ENCODE results near the gene ZNF277. TPM values are rescaled to one million over a fixed set of nuclear protein-coding genes. Genes with fewer than 3 reads are reported as not detected.
"Not testable (repeated sequence)": the region's sequence is repeated elsewhere in the genome, so short reads cannot be mapped to it uniquely, and the experiment has no call there.

Gene ZNF277
- total RNA-seq, 2 experiments from 2014 or later, result 14.8 to 15.6 TPM

- ChIA-PET POLR2A (no interaction called here), CTCF (no interaction called here)
- Mint-ChIP-seq H3K27me3 (ENCODE audit: low read depth) (no peaks in the 10 kb centered on the region), H3K27ac (no peak overlapping the region), H3K9me3 (ENCODE audit: insufficient read depth) (no peaks in the 10 kb centered on the region), H3K4me1 (ENCODE audit: low read depth) (no peaks in the 10 kb centered on the region), H3K36me3 (ENCODE audit: low read depth) (no peaks in the 10 kb centered on the region), H3K4me3 (no peak overlapping the region)
- DNase-seq (no peak), ATAC-seq (no peak)
Measured at GRCh38 chr7:112248598-112248997, 42.1 kb downstream of the ZNF277 start.

GRCh38 chr7:112249967-112250366 lies 43.5 kb downstream of the ZNF277 start:
- DNase-seq; H3K27me3 Mint-ChIP-seq (ENCODE audit: low read depth); H3K27ac Mint-ChIP-seq; H3K9me3 Mint-ChIP-seq (ENCODE audit: insufficient read depth); CTCF ChIA-PET; H3K4me3 Mint-ChIP-seq; H3K4me1 Mint-ChIP-seq (ENCODE audit: low read depth); POLR2A ChIA-PET; H3K36me3 Mint-ChIP-seq (ENCODE audit: low read depth); ATAC-seq: not testable (repeated sequence)

- no peaks in the 10 kb centered on the region for H3K36me3 Mint-ChIP-seq (ENCODE audit: low read depth)
- ATAC-seq (no peak), DNase-seq (no peak)
Measured at GRCh38 chr7:112252141-112252540, 45.6 kb downstream of the ZNF277 start.

GRCh38 chr7:112252691-112253090 lies 46.2 kb downstream of the ZNF277 start:
- H3K27ac Mint-ChIP-seq, result no peak overlapping the region
- H3K4me1 Mint-ChIP-seq (ENCODE audit: low read depth), result peaks cover 13% of the 10 kb centered on the region
- no peaks in the 10 kb centered on the region for H3K36me3 Mint-ChIP-seq (ENCODE audit: low read depth)
- ATAC-seq (no peak), DNase-seq (no peak)
- no peaks in the 10 kb centered on the region for H3K9me3 Mint-ChIP-seq (ENCODE audit: insufficient read depth)
- H3K4me3 Mint-ChIP-seq, result no peak overlapping the region
- POLR2A ChIA-PET, result no interaction called here
- no peaks in the 10 kb centered on the region for H3K27me3 Mint-ChIP-seq (ENCODE audit: low read depth)
- CTCF ChIA-PET, result no interaction called here

More at GRCh38 chr7:112252141-112252540, 45.6 kb downstream of the ZNF277 start:
- H3K4me3 Mint-ChIP-seq, result no peak overlapping the region
- no peaks in the 10 kb centered on the region for H3K9me3 Mint-ChIP-seq (ENCODE audit: insufficient read depth)
- ChIA-PET CTCF (no interaction called here), POLR2A (no interaction called here)
- peaks cover 13% of the 10 kb centered on the region for H3K4me1 Mint-ChIP-seq (ENCODE audit: low read depth)
- no peak overlapping the region for H3K27ac Mint-ChIP-seq
- no peaks in the 10 kb centered on the region for H3K27me3 Mint-ChIP-seq (ENCODE audit: low read depth)

GRCh38 chr7:112254156-112254555 lies 47.7 kb downstream of the ZNF277 start:
- POLR2A ChIA-PET, result no interaction called here

GRCh38 chr7:112254709-112255387 lies 48.4 kb downstream of the ZNF277 start:
- no peak for DNase-seq
- no peaks in the 10 kb centered on the region for H3K36me3 Mint-ChIP-seq (ENCODE audit: low read depth)
- peaks cover 13% of the 10 kb centered on the region for H3K4me1 Mint-ChIP-seq (ENCODE audit: low read depth)
- H3K9me3 Mint-ChIP-seq (ENCODE audit: insufficient read depth), result no peaks in the 10 kb centered on the region
- H3K27ac Mint-ChIP-seq, result no peak overlapping the region
- H3K4me3 Mint-ChIP-seq, result no peak overlapping the region
- ATAC-seq, result no peak
- no peaks in the 10 kb centered on the region for H3K27me3 Mint-ChIP-seq (ENCODE audit: low read depth)
- ChIA-PET CTCF (interaction anchor here (1.4 kb wide), 1 partner anchor 13 kb away, joined by 4 read pairs; no protein-coding TSS in a partner anchor), POLR2A (interaction anchor here (0.6 kb wide), 1 partner anchor 48 kb away, joined by 3 read pairs; the partner anchor contains the start of gene ZNF277)

More at GRCh38 chr7:112254156-112254555, 47.7 kb downstream of the ZNF277 start:
- no peak overlapping the region for H3K4me3 Mint-ChIP-seq
- H3K9me3 Mint-ChIP-seq (ENCODE audit: insufficient read depth), result no peaks in the 10 kb centered on the region
- DNase-seq (no peak), ATAC-seq (no peak)
- no peaks in the 10 kb centered on the region for H3K27me3 Mint-ChIP-seq (ENCODE audit: low read depth)
- no peaks in the 10 kb centered on the region for H3K36me3 Mint-ChIP-seq (ENCODE audit: low read depth)
- H3K4me1 Mint-ChIP-seq (ENCODE audit: low read depth), result peaks cover 13% of the 10 kb centered on the region
- CTCF ChIA-PET, result no interaction called here
- H3K27ac Mint-ChIP-seq, result no peak overlapping the region

GRCh38 chr7:112255388-112255720 lies 48.9 kb downstream of the ZNF277 start:
- Mint-ChIP-seq H3K4me1 (ENCODE audit: low read depth) (peaks cover 13% of the 10 kb centered on the region), H3K27ac (no peak overlapping the region), H3K4me3 (no peak overlapping the region), H3K27me3 (ENCODE audit: low read depth) (no peaks in the 10 kb centered on the region), H3K36me3 (ENCODE audit: low read depth) (no peaks in the 10 kb centered on the region), H3K9me3 (ENCODE audit: insufficient read depth) (no peaks in the 10 kb centered on the region)
- no peak for ATAC-seq
- CTCF ChIA-PET, result interaction anchor here (1.4 kb wide), 1 partner anchor 12 kb away, joined by 4 read pairs; no protein-coding TSS in a partner anchor
- no peak for DNase-seq
- POLR2A ChIA-PET, result interaction anchor here (0.6 kb wide), 1 partner anchor 49 kb away, joined by 3 read pairs; the partner anchor contains the start of gene ZNF277

GRCh38 chr7:112257073-112257472 lies 50.6 kb downstream of the ZNF277 start:
- Mint-ChIP-seq H3K4me3 (no peak overlapping the region), H3K27me3 (ENCODE audit: low read depth) (no peaks in the 10 kb centered on the region)

GRCh38 chr7:112260911-112261310 lies 54.4 kb downstream of the ZNF277 start:
- ChIA-PET POLR2A (no interaction called here), CTCF (interaction anchor here (0.8 kb wide), 1 partner anchor 17 kb away, joined by 3 read pairs; no protein-coding TSS in a partner anchor)
- no peak overlapping the region for H3K4me3 Mint-ChIP-seq
- H3K4me1 Mint-ChIP-seq (ENCODE audit: low read depth), result peaks cover 4% of the 10 kb centered on the region
- H3K9me3 Mint-ChIP-seq (ENCODE audit: insufficient read depth), result no peaks in the 10 kb centered on the region
- ATAC-seq (no peak), DNase-seq (no peak)
- H3K36me3 Mint-ChIP-seq (ENCODE audit: low read depth), result no peaks in the 10 kb centered on the region
- H3K27ac Mint-ChIP-seq, result no peak overlapping the region
- no peaks in the 10 kb centered on the region for H3K27me3 Mint-ChIP-seq (ENCODE audit: low read depth)

More at GRCh38 chr7:112257073-112257472, 50.6 kb downstream of the ZNF277 start:
- no peak for ATAC-seq
- Mint-ChIP-seq H3K4me1 (ENCODE audit: low read depth) (peaks cover 13% of the 10 kb centered on the region), H3K27ac (no peak overlapping the region), H3K36me3 (ENCODE audit: low read depth) (no peaks in the 10 kb centered on the region), H3K9me3 (ENCODE audit: insufficient read depth) (no peaks in the 10 kb centered on the region)
- DNase-seq, result no peak
- CTCF ChIA-PET, result no interaction called here
- POLR2A ChIA-PET, result interaction anchor here (0.6 kb wide), 1 partner anchor 53 kb away, joined by 3 read pairs; no protein-coding TSS in a partner anchor

- Mint-ChIP-seq H3K27me3 (ENCODE audit: low read depth) (no peaks in the 10 kb centered on the region), H3K9me3 (ENCODE audit: insufficient read depth) (no peaks in the 10 kb centered on the region), H3K27ac (no peak overlapping the region), H3K36me3 (ENCODE audit: low read depth) (no peaks in the 10 kb centered on the region), H3K4me1 (ENCODE audit: low read depth) (peaks cover 10% of the 10 kb centered on the region), H3K4me3 (no peak overlapping the region)
- ChIA-PET POLR2A (no interaction called here), CTCF (no interaction called here)
- no peak for ATAC-seq
- no peak for DNase-seq
Measured at GRCh38 chr7:112262036-112262435, 55.5 kb downstream of the ZNF277 start.

GRCh38 chr7:112262855-112263487 lies 56.5 kb downstream of the ZNF277 start:
- no peaks in the 10 kb centered on the region for H3K36me3 Mint-ChIP-seq (ENCODE audit: low read depth)
- peaks cover 10% of the 10 kb centered on the region for H3K4me1 Mint-ChIP-seq (ENCODE audit: low read depth)
- DNase-seq, result no peak
- no peak overlapping the region for H3K4me3 Mint-ChIP-seq
- ChIA-PET CTCF (no interaction called here), POLR2A (no interaction called here)
- H3K27me3 Mint-ChIP-seq (ENCODE audit: low read depth), result no peaks in the 10 kb centered on the region
- no peaks in the 10 kb centered on the region for H3K9me3 Mint-ChIP-seq (ENCODE audit: insufficient read depth)
- no peak for ATAC-seq
- no peak overlapping the region for H3K27ac Mint-ChIP-seq

- ATAC-seq (no peak), DNase-seq (no peak)
- Mint-ChIP-seq H3K27ac (no peak overlapping the region), H3K4me3 (no peak overlapping the region), H3K36me3 (ENCODE audit: low read depth) (no peaks in the 10 kb centered on the region), H3K9me3 (ENCODE audit: insufficient read depth) (no peaks in the 10 kb centered on the region), H3K4me1 (ENCODE audit: low read depth) (peaks cover 10% of the 10 kb centered on the region), H3K27me3 (ENCODE audit: low read depth) (no peaks in the 10 kb centered on the region)
- ChIA-PET POLR2A (no interaction called here), CTCF (no interaction called here)
Measured at GRCh38 chr7:112263519-112263918, 57.0 kb downstream of the ZNF277 start.

Data from activated CD8-positive, alpha-beta T cell treated with anti-CD3 and anti-CD28 coated beads, Interleukin-2, amount 10 ng/mL, durations not matched to agents 7 days and 5 days (primary cell).